Jurkat, Clone E6-1 (cell line): ENCODE measurements around the gene FAH.
"Not testable (repeated sequence)": the region's sequence is repeated elsewhere in the genome, so short reads cannot be mapped to it uniquely, and the experiment has no call there.

Experiments used
- DNase-seq: peaks from one replicate; pipeline ENCODE4 v3.0.0-alpha.2; 2011; ENCODE audit warnings: low read depth, low spot score
- H3K4me3 ChIP-seq: 2 replicates; pipeline ENCODE4 v1.5.1; 2011; ENCODE audit warnings: mild to moderate bottlenecking, low read length, control low read depth, moderate library complexity

Gene FAH

DNA sequence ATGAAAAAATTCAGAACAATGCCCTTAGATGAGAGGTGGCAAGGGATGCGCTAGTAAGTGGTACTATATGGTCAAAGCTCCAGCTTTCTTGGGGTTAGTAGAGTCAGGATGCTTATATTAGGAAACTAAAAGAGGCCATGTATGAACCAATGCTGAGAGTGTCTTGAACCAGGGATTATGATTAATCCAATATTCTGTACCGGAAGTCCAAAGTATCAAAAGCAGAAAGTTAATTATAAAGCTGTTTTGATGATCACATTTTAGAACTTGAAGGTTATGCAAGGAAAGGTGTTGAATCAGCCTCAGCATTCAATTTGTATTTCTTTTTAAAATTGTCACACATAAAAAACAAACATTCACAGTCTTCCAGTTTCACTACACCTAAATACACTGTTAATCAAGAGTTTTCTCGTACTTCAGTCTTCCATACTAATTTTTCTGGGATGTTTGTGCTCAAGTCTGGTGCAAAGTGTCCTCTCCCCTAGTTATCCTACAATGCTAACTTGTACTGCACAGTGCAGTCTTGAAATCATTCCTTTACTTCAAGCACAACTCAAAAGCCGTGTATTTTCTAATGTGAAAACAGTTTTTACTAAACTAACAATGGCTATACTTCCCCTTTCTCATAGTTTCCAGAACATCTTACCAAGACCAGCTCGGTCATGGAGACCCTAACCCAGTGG lies 10.7 kb upstream of the FAH start:
- H3K4me3 ChIP-seq: no peak overlapping the region
- DNase-seq: no peak

GRCh38 chr15:80142646-80143045 lies 10.2 kb upstream of the FAH start:
- H3K4me3 ChIP-seq: no peak overlapping the region
- DNase-seq: no peak

GRCh38 chr15:80151148-80151547 lies 1.7 kb upstream of the FAH start:
- H3K4me3 ChIP-seq: no peak overlapping the region
- DNase-seq: no peak

DNA sequence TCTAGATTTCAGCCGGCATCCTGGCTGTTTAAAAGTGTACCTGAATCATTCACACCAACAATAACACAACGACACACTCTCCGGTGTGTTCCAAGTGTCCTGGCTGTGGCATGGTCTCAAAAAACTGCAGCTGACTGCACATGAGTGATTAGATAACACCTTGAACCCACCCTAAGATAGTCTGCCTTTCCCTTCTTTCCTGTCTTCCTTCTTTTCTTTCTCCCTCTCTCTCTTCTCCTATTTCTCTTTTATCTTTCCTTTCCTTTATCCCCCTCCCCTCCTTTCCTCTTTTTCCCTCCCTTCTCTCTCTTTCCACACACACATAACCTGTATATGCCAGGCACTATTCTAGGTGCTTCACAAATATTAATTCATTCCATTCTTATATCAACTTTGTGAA lies 1.2 kb upstream of the FAH start:
- H3K4me3 ChIP-seq: no peak overlapping the region

GRCh38 chr15:80152180-80152895 lies 461 bp upstream of the FAH start:
- peak overlapping the region; percentile 87 for H3K4me3 ChIP-seq
- DNase-seq: peak; percentile 85

More for the DNA sequence above, 1.2 kb upstream of the FAH start:
- no peak for DNase-seq

DNA sequence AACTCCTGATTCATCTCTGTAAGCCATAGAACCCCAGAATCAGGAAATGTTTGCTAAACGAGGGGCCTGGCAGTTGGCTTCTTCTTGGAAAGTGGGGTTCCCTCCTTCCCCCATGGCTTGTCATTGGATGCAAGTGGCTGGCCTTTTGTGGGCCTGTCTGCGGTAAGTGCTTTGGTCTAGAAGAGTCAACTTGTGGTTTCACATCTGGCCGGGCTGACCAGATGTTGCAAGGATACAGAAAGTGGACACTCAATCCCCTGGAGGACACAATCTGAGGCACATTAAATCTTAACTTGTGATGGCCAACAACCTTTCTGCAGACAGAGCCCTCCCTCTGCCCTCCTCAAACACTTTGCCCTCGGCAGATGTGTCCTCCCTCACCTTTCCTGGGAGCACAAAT lies 1.1 kb downstream of the FAH start:
- H3K4me3 ChIP-seq: peak overlapping the region; percentile 87
- DNase-seq: no peak

DNA sequence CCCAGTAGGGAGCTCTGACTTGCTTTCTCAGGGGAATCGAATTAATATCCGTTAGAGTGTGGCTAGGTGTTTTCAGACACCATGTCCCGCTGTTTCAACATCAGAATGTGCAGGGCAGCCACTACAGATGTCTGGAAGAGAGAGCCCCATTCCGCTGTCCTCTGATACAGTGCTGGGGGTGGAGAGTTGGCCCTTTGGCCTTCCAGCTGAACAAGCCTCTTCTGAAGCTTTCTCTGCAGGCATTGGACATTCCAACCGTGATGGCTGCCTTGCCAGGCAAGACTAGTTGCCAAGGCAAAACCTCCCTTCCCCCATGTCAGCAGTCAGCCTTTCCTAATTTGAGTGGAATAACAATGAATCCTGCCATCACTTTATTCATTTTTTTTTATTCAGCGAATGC lies 1.5 kb downstream of the FAH start:
- no peak for DNase-seq
- H3K4me3 ChIP-seq: no peak overlapping the region

DNA sequence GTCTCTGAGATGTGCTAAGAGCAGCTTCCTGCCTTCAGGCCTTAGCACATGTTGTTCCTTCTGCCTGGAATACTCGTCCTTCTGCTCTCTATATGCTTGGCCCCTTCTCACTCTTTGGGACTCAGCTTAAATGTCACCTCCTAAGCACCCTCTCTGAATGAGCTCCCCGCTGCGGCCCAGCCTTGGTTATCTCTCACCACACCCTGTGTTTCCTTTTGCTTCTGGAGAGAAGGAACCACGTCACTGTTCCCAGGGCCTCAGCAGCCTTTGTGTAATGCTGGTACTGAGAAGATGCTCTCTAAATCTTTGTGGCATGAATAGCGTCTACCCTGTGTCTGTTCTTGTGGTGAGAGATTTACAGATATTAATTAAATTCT lies 2.2 kb downstream of the FAH start:
- DNase-seq: no peak
- H3K4me3 ChIP-seq: no peak overlapping the region

DNA sequence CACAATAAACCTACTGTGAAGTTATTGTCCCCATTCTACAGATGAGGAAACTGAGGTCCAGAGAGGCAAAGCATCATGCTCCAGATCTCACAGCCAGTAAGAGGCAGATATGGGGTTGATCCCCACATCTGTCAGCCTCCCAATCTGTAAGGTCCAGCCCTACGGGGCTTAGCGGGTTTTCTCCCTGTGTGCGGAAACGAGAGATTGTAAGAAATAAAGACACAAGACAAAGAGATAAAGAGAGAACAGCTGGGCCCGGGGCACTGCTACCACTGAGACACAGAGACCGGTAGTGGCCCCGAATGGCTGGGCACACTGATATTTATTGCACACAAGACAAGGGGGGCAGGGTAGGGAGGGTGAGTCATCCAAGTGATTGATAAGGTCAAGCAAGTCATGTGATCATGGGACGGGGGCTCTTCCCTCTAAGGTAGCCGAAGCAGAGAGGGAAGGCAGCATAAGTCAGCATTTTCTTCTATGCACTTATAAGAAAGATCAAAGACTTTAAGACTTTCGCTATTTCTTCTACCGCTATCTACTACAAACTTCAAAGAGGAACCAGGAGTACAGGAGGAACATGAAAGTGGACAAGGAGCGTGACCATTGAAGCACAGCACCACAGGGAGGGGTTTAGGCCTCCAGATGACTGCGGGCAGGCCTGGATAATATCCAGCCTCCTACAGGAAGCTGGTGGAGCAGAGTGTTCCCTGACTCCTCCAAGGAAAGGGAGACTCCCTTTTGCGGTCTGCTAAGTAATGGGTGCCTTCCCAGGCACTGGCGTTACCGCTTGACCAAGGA lies 2.8 kb downstream of the FAH start:
- not testable (repeated sequence) for DNase-seq, H3K4me3 ChIP-seq

GRCh38 chr15:80156176-80156720 lies 3.4 kb downstream of the FAH start:
- DNase-seq: no peak

DNA sequence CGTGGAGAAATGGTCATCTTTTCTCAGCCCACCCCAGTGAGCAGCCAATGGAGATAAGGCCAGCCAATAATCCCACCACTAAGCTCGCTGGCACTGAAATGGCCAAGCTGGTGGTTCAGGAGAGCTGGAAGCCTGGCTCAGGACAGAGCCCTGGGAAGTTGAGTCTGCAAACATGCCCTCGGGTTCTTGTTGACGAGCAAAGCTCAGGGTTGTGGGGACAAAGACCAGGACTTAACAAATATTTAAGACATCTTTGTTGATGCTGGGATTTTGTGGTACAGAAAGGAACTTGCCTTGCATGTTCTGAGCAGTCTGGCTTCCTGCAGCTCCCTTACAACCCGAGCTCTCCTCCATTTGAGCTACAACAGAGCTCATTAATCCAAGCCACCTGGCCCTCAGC lies 4.4 kb downstream of the FAH start:
- DNase-seq: no peak
- H3K4me3 ChIP-seq: no peak overlapping the region

More at GRCh38 chr15:80156176-80156720, 3.4 kb downstream of the FAH start:
- H3K4me3 ChIP-seq: no peak overlapping the region

GRCh38 chr15:80159301-80159700 lies 6.5 kb downstream of the FAH start:
- DNase-seq: no peak

DNA sequence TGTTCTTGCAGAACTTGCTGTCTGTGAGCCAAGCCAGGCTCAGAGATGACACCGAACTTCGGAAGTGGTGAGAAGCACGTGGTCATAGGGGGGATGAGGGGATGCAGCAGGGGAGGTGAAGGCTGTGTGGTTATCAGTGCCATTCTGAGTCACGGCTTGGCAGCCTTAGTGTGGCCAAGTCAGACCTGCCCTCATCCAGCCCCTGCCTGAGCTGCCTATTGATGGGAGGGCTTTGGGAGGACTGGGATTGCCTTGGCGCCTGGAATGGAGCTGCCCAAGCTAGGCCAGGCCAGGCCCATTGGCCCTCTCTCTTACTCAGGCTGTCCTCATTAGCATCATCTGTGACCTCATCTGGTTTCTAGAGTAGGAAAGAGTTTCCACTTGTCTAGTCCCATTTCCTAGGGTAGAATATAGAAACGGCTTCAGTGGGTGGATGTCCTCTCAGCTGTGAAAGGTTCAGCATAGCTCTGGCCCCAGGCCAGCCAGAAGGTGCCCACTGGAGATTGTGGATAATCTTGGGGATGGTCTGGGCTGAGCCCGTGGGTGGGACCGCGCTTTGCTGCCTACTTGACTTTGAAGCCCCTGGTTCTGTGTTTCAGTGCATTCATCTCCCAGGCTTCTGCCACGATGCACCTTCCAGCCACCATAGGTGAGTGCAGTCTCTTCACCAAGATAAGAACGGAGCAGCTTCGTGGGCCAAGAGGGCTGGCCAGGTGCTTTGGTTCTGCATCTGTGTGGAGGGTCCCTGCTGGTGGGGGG lies 7.2 kb downstream of the FAH start:
- no peak for DNase-seq
- H3K4me3 ChIP-seq: no peak overlapping the region

More at GRCh38 chr15:80159301-80159700, 6.5 kb downstream of the FAH start:
- H3K4me3 ChIP-seq: no peak overlapping the region

DNA sequence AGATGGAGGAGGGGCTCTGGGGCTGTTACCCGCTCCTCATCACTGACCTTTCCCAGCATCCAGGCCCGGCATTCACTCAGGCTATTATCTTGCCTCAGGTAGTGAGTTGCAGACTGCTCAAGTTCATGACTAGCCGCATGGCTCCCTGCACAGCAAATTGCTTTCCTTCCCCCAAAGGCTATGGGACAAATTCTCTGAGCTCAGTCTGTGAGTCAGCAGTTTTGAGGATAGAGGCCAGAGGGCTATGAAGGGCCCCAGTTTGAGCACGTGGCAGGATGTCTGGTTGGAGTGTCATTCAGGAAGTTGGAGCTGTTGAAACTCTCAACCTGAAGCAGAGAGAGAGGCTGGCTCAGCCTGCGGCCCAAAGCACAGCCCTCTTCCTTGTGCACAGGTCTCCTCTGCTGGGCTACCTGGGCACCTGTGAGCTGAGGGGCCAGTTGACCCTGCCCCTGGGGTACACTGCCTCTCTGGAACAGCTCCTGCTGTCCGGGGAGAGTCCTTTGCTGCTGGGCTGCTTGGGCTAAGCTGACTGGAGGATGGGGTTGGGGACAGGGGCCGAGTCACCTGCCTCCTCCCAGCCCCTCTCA lies 7.9 kb downstream of the FAH start:
- DNase-seq: peak; percentile 76
- H3K4me3 ChIP-seq: no peak overlapping the region

DNA sequence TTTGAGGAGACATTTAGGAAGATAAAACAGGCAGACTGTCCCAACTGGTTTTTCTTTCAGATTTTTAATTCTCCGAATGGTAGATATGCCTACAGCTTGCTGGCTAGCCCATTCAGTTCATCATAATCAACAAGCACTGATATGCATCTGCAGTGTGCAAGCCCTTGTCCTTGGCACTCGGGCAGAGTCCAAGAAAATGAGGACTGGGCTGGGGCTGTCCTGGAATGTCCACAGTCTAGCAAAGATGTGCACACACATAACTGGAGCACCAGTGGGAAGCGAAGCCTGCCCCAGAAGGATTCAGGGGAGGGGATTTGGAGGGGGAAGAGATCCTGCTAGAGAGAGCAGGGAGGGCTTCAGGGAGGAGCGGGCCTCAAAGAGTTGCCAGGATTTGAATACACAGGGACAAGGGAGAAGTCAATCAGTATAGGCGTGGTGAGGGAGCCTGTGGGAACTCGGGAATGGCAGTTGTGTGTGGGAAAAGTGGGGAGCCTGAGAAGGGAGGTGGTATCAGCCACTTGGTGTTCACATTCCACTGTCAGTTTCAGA lies 8.7 kb downstream of the FAH start:
- H3K4me3 ChIP-seq: no peak overlapping the region
- DNase-seq: no peak

GRCh38 chr15:80162059-80162554 lies 9.3 kb downstream of the FAH start:
- no peak for DNase-seq
- no peak overlapping the region for H3K4me3 ChIP-seq

DNA sequence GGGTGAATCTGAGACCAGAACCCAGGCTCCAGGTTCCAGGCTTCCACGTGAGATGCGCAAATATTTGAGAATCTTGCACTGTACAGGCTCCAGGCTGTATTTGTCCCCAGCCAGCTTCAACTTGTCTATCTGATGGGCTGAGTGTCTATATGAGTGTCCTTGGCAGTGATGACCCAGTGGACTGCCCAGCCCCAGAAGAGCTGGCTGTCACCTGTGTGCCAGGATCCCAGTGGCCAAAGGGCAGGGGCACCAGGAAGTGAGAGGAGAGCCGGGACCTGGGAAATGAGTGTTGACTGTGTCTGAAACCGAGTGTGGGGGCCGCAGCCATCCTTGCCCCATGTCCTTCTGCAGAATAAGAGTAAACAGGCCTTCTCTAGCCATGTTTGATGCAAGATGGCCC lies 10.4 kb downstream of the FAH start:
- no peak for DNase-seq
- H3K4me3 ChIP-seq: no peak overlapping the region

DNA sequence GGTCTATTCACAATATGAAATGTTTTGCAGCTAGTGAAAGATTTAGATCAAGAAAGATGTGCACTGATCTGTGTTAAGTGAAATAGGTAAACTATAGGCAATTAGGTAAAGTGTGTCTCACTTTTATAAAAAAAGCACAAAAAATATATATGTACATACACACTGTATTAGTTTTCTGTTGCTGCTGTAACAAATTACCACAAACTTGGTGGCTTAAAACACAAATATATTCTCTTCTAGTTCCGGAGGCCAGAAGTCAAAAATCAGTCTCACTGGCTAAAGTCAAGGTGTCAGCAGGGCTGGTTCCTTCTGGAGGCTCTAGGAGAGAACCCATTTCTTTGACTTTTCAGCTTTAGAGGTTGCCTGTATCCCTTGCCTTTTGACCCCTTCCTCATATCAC lies 11.1 kb downstream of the FAH start:
- no peak for DNase-seq
- no peak overlapping the region for H3K4me3 ChIP-seq
